Measurements from ENCODE around the gene AARS2.
"Not testable (repeated sequence)": the region's sequence is repeated elsewhere in the genome, so short reads cannot be mapped to it uniquely, and the experiment has no call there.

The AARS2 gene

DNA sequence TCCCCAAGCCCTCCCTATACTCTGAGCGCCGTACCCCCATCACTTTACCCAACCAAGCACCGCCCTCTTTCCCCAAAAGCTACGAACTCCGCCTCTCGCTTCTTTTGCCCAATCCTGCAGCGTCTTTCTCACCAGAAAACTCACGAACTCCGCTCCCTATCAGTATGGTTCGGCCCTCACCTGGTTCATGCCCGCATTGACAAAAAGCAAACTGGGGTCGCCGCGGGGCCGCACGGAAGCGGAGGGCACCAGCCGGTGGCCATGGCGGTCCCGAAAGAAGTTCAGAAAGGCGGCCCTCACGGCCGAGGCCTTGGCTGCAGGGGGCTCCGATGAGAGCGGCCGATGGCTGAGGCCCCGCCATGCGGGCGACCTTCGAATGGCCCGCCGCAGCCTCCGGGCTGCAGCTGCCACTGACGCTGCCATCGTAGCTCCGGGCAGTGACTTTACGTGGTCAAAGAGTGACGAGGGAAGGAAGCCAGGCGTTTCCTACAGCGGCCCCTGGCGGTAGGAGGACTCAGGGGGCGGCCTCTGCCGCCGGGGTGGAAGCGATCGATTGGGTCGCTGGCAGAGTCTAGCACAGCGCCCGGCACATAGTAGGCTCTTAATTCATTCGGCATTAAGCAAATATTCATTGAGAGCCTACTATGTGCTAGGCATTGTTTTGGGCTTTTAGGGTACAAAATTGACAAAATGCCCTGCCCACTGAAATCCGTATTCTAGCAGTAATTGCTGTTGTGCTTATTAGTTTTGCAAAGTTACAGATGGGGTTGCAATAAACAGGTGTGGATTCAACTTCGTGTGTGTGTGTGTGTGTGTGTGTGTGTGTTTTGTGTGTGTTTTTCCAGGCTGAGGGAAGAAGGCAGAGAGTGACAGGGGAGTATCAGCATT lies at the start of gene AARS2:
Gene AARS2, minus strand, starts transcription at position 447 of the 888 bp plus-strand sequence. Its CDS starts 24 bp downstream, at position 423.
- DNase-seq = peak; percentile 88

DNA sequence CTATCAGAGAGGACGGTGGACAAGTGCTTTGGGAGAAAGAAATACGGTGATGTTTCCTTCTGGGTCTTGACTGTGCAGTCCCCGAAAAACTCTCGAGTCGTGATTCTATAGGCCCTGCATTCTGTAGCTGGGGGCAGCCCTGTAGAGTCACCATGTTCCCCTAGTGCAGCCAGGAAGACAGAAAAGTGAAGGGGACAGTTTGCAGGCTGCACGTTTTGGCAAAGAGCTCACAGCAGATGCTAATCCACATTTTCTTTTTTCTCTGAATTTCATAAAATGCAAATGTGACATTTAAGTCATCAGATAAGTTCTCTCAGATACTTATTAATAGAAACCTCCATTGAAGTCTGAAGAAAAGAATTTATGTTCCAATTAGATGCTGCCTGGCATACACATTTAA lies 48.8 kb upstream of the AARS2 start:
- DNase-seq = no peak

DNA sequence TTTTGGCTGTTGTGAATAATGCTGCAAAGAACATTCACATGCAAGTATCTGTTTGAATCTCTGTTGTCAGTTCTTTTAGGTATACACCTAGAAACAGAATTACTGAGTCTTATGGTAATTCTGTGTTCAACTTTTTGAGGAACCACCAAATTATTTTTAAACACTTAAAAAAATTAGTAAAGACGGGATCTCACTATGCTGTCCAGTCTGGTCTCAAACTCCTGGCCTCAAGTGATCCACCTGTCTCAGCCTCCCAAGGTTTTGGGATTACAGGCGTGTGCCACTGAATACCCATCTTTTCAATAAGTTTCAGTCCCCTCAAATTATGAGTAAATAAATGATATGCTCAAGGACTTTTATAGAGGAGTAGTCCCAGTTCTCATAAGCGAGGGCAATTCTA lies 46.8 kb upstream of the AARS2 start:
- DNase-seq = no peak

DNA sequence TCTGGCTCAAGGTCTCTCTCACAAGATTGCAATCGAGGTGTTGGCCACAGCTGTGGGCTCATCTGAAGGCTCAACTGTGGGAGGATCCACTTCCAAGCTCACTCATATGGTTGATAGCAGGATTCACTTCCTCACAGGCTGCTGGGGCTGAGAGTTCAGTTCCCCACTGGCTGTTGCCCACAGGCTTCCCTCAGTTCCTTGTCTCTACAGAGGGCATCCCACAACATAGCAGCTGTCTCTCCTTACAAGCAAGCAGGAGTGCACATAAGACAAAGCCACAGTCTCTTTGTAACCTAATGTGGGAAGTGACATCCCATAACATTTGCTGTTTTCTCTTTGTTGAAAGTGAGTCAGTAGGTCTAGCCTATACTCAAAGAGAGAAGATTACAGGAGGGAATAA lies 43.3 kb upstream of the AARS2 start:
- DNase-seq = no peak

DNA sequence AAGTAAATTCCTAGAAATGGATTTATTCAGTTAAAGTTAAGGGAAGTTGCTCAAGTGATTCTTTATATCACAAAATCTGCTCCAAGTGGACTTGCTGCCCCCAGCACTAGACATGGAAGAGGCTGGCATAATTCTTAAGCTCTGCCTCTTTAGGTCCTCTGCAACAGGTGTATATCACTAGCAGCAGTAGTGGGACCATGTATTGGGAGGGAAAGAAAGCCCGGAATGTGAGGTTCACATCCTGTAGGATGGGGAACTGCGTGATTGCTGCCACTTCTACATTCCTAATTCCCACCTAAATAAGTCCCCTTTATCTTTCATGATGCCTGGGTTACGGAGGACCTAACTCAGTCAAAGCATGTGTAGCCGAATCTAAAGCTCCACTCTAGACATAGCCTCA lies 42.5 kb upstream of the AARS2 start:
- no peak for DNase-seq

DNA sequence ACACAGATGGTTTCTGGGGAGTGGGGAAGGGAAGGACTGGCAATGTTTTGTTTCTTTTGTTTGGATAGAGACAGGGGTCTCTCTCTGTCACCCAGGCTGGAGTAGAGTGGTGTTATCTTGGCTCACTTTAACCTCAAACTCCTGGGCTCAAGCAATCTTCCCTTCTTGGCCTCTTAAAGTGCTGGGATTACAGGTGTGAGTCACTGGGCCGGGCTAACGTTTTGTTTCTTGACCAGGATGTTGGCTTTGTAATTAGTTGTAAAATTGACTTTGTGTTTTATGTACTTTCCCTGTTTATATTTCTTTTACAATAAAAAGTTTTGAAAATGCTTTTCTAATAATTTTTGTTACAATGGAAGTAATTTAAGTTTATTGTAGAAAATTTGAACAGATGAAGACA lies 40.2 kb upstream of the AARS2 start:
- no peak for DNase-seq

DNA sequence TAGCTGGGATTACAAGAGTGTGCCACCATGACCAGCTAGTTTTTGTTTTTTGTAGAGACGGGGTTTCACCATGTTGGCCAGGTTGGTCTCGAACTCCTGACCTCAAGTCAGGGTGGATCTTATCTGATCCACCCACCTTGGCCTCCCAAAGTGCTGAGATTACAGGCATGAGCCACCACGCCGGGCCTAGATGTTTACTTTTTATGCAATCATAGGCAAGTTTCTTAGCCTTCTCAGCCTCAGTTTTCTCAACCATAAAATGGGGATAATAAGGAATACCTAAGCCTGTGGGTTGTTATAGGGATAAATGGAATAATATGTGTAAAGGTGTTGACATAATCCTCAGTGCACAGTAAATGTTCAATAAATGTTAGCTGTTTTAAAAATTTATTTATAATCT lies 39.1 kb upstream of the AARS2 start:
- no peak for DNase-seq

DNA sequence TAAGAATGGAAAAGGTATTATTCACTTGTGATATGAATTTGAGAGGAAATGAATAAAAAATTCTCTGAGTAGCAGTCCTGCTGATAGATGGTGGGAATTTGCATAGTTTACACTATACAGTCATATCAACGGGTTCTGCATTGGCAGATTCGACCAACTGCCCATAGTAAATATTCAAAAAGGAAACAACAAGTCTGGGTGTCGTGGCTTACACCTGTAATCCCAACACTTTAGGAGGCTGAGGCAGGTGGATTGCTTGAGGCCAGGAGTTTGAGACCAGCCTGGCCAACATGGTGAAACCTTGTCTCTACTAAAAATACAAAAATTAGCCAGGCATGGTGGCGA lies 37.5 kb upstream of the AARS2 start:
- not testable (repeated sequence) for DNase-seq

DNA sequence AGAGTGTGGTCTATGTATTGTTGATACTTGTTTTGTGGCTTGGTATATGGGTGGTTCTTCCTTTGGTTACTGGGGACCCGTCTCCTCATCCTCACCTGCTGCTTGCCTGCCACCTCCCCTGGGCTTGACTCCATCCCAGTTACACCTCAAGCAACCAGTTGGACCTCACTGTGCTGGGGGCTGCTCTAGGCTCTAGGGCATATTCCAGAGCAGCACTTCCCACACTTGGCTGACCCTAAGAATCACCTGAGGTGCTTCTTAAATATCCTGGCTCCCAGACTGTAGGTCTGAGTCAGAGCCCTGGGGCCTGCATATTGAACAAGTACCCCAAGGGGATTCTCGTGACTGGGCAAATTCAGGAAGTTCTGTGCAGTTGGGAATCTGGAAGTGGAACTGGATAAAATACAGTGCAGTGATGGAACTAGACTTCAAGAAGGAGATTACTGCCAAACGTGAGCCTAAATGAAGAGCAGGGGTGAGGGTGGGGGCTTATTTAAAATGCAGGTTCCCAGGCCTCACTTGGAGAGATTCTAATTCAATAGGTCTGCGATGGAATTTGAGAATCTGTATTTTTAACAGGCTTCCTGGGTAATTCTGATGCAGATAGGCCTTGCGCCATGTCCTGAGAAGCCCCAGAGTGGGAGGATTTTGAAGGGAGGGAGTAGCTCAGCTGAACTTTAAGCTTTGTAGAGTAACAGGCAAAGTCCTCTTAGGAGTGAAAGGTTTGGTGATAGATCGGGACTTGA lies 36.9 kb upstream of the AARS2 start:
- DNase-seq = no peak

DNA sequence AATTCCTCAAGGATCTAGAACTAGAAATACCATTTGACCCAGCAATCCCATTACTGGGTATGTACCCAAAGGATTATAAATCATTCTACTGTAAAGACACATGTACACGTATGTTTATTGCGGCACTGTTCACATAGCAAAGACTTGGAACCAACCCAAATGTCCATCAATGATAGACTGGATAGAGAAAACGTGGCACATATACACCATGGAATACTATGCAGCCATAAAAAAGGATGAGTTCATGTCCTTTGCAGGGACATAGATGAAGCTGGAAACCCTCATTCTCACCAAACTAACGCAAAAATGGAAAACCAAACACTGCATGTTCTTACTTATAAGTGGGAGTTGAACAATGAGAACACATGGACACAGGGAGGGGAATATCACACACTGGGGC lies 33.7 kb upstream of the AARS2 start:
- not testable (repeated sequence) for DNase-seq

DNA sequence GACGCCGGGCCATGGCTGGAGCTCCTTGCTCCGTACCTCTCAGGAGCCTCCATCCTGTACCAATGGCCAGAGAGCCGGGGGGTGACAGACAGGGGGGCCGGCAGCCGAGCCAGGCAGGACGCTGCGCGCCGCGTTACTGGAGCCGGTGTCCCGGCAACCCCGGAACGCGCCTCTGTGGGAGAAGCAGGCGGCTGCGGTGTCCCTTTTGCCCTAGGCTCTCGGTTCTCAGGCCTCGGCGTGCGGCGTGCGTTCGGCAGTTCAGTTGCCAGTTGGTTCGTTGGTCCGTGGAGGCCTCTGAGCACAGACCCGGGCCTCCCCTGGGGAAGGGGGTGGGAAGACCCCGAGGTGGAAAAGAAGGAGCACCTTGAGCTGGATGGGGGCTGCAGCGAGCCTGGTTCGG lies 29.3 kb upstream of the AARS2 start, which contains the start of gene SPATS1:
Gene SPATS1, plus strand, starts transcription at position 162 of the 400 bp plus-strand sequence. CDS start 446 bp downstream, outside the sequence.
- no peak for DNase-seq

DNA sequence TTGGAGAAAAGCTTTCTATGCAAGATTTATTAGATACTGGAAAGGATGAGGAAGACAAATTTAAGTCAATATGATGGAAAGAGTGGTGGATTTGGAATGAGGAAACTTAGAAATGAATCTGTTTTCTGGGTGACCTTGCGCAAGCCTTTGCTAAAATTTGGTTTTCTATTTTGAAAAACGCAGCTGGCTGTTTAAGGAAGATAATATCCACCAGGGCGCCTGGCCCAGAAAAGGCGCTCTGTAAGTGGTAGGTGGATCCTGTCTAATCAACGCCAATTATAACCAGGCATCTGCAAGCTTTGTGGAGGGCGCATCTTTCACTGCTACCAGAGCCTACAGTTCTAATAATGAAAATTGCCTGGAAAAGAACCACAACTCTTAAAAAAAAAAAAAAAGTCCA lies 28.9 kb upstream of the AARS2 start:
- DNase-seq = no peak

DNA sequence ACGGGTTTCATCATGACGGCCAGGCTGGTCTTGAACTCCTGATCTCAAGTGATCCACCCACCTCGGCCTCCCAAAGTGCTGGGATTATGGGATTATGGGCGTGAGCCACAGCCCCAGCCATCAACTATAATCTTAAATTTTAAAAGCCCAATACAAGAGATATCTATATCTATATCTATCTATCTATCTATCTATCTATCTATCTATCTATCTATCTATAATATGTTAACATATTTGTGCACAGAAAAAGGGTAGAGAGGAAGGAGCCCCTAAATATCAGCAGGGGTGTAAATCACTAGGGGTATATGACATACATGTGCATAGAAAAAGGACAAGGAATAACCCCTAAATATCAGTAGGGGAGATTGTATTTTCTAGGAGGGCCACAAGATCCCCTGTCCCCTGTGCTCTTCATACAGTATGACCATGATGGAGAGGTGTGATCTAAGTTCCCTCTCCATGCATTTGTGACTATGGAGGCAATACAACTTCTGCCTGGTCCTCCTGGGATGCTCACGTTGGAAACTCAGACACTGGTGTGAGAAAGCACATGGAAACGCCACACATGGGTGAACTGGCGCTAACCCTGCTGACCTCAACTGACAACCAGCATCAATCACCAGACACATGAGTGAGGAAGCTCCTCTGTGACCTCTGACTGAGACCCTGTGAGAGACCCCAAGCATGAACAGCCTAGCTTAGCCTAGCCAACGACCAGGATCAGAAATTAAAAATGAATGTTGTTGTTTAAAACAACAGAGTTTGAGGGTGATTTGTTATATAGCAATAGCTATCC lies 28.1 kb upstream of the AARS2 start:
- DNase-seq = no peak

DNA sequence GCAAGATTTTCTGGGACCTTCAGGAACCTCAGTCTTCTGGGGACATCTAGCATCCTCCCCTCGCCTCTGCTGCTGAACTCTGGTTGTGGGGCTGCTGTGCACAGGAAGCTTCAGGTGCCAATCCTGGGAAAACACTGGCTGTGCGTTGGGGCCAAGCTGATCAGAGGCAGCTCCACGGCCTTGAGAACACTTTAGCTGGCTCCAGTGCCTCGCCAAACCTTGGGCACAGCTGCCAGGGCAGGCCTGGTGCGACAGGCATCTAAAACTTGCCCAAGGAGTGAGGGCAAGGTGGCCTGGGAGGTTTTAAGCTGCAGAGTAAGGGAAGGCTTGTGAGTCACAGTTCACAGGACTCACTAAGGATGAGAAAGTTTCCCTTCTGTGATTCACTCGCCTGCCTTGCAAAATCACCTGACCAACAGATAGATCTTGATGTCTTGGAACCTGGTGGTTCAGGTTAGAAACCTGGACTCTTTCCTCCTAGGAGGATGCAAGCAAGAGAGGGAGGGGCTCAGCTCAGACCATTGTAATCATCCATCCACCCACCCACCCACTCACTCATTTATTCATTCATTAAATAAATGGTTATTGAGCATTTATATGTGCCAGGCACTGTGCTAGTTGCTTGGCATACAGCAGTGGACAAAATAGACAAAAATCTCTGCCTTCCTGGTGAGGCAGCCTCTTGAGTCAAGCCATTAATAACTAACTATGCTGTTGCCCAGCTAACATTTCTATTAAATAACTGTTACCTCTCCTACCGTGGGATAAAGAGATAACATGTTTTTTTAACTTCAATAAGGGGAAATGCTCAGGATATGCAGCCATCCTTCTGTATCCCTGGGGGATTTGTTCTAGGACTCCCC lies 26.8 kb upstream of the AARS2 start:
- no peak for DNase-seq

DNA sequence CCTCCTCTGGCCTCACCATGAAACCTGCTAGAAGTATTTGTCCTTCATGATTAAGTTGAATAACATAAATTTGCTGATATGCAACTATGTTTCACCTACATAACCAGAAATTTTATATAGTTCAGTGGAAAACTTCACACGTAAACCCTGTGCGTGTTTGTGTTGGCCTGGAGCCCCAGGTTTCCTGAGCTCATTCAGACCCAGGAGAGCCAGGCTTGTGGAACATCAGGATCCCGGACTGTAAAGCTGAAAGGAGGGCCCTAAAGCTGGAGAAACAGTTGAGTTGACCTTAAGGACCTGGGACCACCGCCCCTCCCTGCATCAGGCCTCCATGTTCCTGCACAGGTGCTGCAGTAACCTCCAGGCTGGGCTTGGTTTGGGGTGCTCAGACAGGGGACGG lies 26.2 kb upstream of the AARS2 start:
- DNase-seq = no peak

DNA sequence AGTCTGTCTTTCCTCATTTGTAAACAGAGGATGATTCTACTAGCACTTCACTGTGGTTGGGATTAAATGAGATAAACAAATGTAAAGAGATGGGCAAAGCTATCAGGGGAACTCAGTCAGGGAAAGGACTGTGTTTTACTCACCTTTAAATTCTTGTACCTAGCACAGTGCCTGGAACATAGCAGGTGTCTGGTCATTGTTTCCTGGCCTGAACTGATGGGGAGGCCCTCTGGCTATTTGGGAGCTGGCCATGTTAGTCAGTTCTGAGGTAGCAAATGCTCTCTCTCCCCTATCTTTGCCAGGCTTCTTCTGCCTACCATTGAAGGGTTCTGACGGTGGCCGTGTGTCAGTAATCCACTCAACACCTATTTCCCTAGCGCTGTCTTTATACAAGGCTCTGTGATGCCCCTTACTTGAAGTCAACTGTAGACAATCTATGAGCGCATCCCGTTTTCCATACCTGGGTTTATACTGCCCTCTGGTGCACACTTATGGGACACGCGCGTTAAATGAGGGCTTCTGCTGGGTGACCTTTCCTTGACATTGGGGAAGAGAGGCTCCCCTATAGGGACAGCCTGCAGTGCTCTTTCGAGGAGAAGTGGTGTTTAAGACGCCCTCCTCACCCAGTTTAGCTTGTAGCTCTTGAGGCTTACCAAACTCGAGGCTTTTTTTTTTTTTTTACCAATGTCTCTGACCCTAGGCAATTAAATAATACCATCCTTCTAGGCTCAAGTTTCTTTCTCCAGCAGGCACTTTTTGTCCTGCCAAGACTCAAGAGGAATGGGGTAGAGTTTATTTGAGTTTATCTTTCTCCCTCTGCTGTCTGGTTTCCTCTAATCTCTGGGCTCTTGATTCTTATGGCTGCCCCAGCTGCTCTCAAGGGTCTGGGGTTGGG lies 25.3 kb upstream of the AARS2 start:
- DNase-seq = peak; percentile 17

DNA sequence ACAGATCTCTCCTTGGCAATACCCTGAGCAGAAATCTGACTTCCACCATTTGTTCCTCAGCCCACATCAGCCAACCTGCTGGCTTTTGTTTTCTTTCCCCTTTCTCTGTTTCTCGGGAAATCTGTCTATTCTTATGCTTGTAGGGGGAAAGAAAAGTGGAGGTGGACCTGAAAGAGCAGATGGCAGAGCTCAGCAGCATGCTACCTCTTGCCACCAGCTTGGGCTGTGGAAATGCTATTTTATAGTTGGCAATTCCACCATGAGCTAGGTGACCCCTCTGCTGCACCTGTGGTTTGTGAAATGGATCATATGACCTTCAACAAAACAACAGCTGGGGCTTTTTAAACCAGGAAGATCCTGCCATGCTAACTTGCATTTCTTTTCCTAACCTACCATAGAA lies 22.5 kb upstream of the AARS2 start:
- no peak for DNase-seq

DNA sequence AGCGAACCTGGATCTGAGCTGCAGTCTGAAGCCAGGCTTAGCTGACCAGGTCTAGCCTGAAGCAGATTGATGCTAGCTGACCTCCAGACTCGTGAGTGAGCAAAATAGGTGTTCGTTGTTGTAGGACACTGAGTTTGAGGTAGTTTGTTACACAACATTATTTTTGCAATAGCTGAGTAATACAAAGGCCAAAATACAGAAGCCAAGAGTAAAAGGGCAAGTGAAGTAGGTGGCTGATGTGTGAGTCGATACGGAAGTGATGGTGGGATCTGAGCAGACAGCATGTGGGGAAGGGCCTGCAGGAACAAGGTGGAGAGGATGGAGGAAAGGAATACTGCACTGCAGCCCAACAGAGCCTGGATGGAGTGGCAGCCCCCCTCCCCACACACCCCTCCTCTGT lies 20.8 kb upstream of the AARS2 start:
- no peak for DNase-seq

DNA sequence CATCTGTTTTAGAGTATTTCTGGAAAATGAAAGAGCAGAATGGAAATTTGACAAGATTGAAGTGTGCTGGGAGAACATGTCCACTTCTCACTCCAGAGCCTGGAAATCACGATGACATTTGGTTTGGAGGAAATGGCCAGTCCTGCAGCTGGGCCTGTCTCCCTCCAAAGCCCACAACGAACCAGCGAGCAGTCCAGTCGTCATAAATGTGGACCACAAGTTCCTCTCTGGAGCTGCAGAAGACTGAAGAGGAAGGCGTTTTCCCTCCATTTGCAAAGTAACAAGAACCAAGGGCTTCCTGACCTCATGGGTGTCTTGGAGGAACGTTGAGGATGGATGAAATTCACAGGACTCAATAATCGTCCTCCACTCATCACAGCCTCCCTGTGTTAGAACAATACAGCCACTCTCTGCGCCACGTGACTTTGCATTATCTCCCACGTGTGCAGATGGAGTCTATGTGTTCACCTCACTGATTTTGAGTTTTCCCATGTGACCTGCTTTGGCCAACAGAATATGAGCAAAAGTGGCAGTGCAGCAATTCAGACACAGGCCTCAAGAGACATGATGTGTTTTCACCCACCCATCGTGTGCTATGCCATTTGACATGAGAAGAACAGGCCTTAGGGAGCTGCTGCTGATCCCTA lies 20.2 kb upstream of the AARS2 start:
- DNase-seq = no peak

DNA sequence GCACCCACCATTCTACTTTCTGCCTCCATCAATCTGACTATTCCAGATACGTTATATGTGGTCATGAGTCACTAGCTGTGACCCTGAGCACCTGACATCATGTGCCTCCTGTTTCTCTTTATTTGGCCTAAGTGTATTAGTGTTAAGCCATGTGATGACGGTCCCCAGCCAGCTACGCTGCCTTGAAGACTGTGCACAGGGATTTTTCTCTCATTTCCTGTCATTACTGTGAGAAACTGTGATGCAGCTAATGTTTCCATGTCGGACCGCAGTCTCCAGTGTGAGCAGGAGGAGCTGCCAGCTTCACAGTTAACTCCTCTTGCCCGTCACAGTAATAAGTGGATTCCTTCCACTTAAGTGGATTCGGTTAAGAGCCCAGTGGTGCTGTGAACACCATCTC lies 19.4 kb upstream of the AARS2 start:
- no peak for DNase-seq

DNA sequence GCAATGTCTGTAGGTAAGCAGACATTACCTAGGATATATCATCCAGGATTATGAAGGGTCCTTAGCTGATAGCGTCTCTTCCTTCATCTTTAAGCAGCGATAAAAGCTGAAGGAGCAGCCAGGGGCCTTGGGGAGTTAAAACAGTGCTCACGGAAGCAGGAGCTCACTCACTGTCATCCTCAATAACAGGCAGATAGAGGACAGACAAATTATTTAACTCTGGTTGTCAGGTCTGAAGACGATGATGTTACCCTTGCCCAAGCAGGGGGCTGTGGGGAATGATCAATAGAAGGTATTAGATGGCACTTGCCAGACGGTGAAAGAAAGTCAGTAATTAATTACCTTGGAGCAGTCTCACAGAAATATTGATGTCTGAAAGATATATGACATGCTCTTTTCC lies 16.7 kb upstream of the AARS2 start:
- DNase-seq = no peak

All from T1000 (cell line).